ENCODE data around the gene DYSF.

DYSF gene

GRCh38 chr2:71720596-71721361 is 267.4 kb downstream of the DYSF start:
- TF ChIP-seq CTCF (IDR thresholded peaks at IDR 0.05; ENCODE audit: low read depth, low read length) (no peak), EZH2phosphoT487 (IDR thresholded peaks at IDR 0.05; ENCODE audit: low read depth) (no peak)
- Histone ChIP-seq H3K9ac (ENCODE audit: low read length) (no peak overlapping the region), H3K9me3 (ENCODE audit: insufficient read depth, low read length) (peaks cover 9% of the 10 kb centered on the region; the same call in 1 of the 2 replicates), H3K36me3 (replicated peaks; ENCODE audit: low read depth, low read length) (no peaks in the 10 kb centered on the region), H3K27ac (ENCODE audit: low read length) (no peak overlapping the region), H4K20me1 (ENCODE audit: insufficient read depth, low read length) (no peaks in the 10 kb centered on the region; the same call in 1 of the 2 replicates), H2AFZ (ENCODE audit: low read depth, low read length) (no peak overlapping the region), H3K4me2 (ENCODE audit: low read length) (no peak overlapping the region), H3K4me3 (ENCODE audit: low read length) (no peak overlapping the region), H3K79me2 (ENCODE audit: low read length) (no peaks in the 10 kb centered on the region), H3K4me1 (ENCODE audit: low read length) (peaks cover 6% of the 10 kb centered on the region; the same call in 1 of the 2 replicates), H3K27me3 (ENCODE audit: low read depth, low read length) (no peaks in the 10 kb centered on the region; the same call in 1 of the 2 replicates)

- no peaks in the 10 kb centered on the region for H3K79me2 ChIP-seq (ENCODE audit: low read length)
- H3K4me2 ChIP-seq (ENCODE audit: low read length): no peak overlapping the region
- peaks cover 9% of the 10 kb centered on the region; the same call in 1 of the 2 replicates for H3K9me3 ChIP-seq (ENCODE audit: insufficient read depth, low read length)
- H4K20me1 ChIP-seq (ENCODE audit: insufficient read depth, low read length): no peaks in the 10 kb centered on the region; the same call in 1 of the 2 replicates
- H3K27me3 ChIP-seq (ENCODE audit: low read depth, low read length): no peaks in the 10 kb centered on the region; the same call in 1 of the 2 replicates
- H3K9ac ChIP-seq (ENCODE audit: low read length): no peak overlapping the region
- H3K4me1 ChIP-seq (ENCODE audit: low read length): peaks cover 6% of the 10 kb centered on the region; the same call in 1 of the 2 replicates
- no peak overlapping the region for H3K27ac ChIP-seq (ENCODE audit: low read length)
- H3K4me3 ChIP-seq (ENCODE audit: low read length): no peak overlapping the region
- no peak for TF ChIP-seq CTCF (IDR thresholded peaks at IDR 0.05; ENCODE audit: low read depth, low read length)
- TF ChIP-seq EZH2phosphoT487 (IDR thresholded peaks at IDR 0.05; ENCODE audit: low read depth): no peak
- no peaks in the 10 kb centered on the region for H3K36me3 ChIP-seq (replicated peaks; ENCODE audit: low read depth, low read length)
- no peak overlapping the region for H2AFZ ChIP-seq (ENCODE audit: low read depth, low read length)
Observed at GRCh38 chr2:71721362-71721665, 268.0 kb downstream of the DYSF start.

GRCh38 chr2:71721669-71722068 is 268.3 kb downstream of the DYSF start:
- Histone ChIP-seq H3K27ac (ENCODE audit: low read length) (no peak overlapping the region), H3K27me3 (ENCODE audit: low read depth, low read length) (no peaks in the 10 kb centered on the region; the same call in 1 of the 2 replicates), H2AFZ (ENCODE audit: low read depth, low read length) (no peak overlapping the region), H3K4me3 (ENCODE audit: low read length) (no peak overlapping the region), H3K79me2 (ENCODE audit: low read length) (no peaks in the 10 kb centered on the region), H3K4me2 (ENCODE audit: low read length) (no peak overlapping the region), H3K36me3 (replicated peaks; ENCODE audit: low read depth, low read length) (no peaks in the 10 kb centered on the region), H4K20me1 (ENCODE audit: insufficient read depth, low read length) (no peaks in the 10 kb centered on the region; the same call in 1 of the 2 replicates), H3K4me1 (ENCODE audit: low read length) (peaks cover 6% of the 10 kb centered on the region; the same call in 1 of the 2 replicates), H3K9me3 (ENCODE audit: insufficient read depth, low read length) (peaks cover 9% of the 10 kb centered on the region; the same call in 1 of the 2 replicates), H3K9ac (ENCODE audit: low read length) (no peak overlapping the region)
- TF ChIP-seq CTCF (IDR thresholded peaks at IDR 0.05; ENCODE audit: low read depth, low read length) (no peak), EZH2phosphoT487 (IDR thresholded peaks at IDR 0.05; ENCODE audit: low read depth) (no peak)

- TF ChIP-seq CTCF (IDR thresholded peaks at IDR 0.05; ENCODE audit: low read depth, low read length): no peak
- TF ChIP-seq EZH2phosphoT487 (IDR thresholded peaks at IDR 0.05; ENCODE audit: low read depth): no peak
- Histone ChIP-seq H3K36me3 (replicated peaks; ENCODE audit: low read depth, low read length) (no peaks in the 10 kb centered on the region), H3K27me3 (ENCODE audit: low read depth, low read length) (no peaks in the 10 kb centered on the region; the same call in 1 of the 2 replicates), H3K4me3 (ENCODE audit: low read length) (no peak overlapping the region), H3K4me1 (ENCODE audit: low read length) (peaks cover 6% of the 10 kb centered on the region; the same call in 1 of the 2 replicates), H3K9ac (ENCODE audit: low read length) (no peak overlapping the region), H3K4me2 (ENCODE audit: low read length) (no peak overlapping the region), H3K79me2 (ENCODE audit: low read length) (no peaks in the 10 kb centered on the region), H2AFZ (ENCODE audit: low read depth, low read length) (no peak overlapping the region), H3K9me3 (ENCODE audit: insufficient read depth, low read length) (peaks cover 9% of the 10 kb centered on the region; the same call in 1 of the 2 replicates), H3K27ac (ENCODE audit: low read length) (no peak overlapping the region), H4K20me1 (ENCODE audit: insufficient read depth, low read length) (no peaks in the 10 kb centered on the region; the same call in 1 of the 2 replicates)
Observed at GRCh38 chr2:71722286-71722685, 268.9 kb downstream of the DYSF start.
